Activated T-cell treated with anti-CD3 and anti-CD28 coated beads for 24 hours (primary cell): ENCODE data around the gene CCN2.
A peak's percentile ranks its signal among the peaks of the same experiment; 100 is the strongest.
"Not testable (repeated sequence)": the region's sequence is repeated elsewhere in the genome, so short reads cannot be mapped to it uniquely, and the experiment has no call there.

Source experiments
- DNase-seq: peaks from one replicate; pipeline ENCODE4 v3.0.0-alpha.2; 2020; ENCODE audit warnings: low read depth

Gene CCN2

GRCh38 chr6:131937703-131938631 is 13.2 kb downstream of the CCN2 start:
- no peak for DNase-seq

GRCh38 chr6:131937226-131937625 is 13.9 kb downstream of the CCN2 start:
- DNase-seq, result no peak

DNA sequence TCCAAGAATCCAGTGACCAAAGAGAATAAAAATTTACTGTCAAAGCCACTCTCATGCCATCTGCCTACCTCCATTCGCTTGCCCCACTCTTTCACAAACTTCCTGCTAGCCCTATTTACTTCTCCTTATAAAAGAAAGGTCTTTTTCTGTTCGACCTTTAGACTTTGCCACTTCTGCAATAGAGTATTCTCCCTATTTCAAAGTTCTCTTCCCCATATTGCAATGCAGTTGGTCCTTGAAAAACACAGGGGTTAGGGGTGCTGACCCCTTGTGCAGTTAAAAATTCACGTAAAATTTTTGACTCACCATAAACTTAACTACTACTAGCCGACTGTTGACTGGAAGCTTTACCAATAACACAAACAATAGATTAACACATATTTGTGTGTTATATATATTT is 15.0 kb downstream of the CCN2 start:
- DNase-seq, result no peak

DNA sequence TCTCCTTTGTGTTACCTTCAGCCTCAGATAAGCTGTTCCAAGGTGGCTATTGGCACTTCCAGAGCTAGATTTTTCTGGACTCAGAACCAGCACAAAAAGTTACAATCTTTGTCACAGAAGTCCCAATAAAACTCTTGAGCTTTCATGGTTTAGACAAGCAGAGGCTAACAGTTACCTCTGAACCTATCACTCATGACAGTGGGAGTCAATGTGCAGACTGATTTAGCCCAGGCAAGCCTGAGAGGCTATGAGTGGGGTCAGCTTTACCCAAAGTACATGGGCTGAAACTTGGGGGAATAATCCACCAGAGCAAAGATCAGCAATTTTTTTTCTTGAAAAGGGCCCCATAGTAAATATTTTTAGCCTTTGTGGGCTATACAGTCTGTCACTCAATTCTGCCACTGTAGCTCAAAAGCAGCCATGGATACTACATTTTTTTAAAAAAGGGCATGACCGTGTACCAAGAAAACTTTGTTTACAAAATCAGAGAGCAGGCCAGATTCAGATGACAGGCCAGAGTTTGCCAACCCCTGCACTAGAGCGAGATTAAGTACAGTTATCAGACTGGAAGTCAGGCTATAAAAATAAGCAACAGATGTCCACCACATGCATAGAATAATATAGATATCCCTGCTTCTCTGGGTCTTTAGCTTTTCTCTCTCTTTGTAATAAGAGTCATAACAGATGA is 20.0 kb downstream of the CCN2 start:
- no peak for DNase-seq

GRCh38 chr6:131929976-131930375 is 21.2 kb downstream of the CCN2 start:
- no peak for DNase-seq

GRCh38 chr6:131929264-131929663 is 21.9 kb downstream of the CCN2 start:
- DNase-seq, result no peak

DNA sequence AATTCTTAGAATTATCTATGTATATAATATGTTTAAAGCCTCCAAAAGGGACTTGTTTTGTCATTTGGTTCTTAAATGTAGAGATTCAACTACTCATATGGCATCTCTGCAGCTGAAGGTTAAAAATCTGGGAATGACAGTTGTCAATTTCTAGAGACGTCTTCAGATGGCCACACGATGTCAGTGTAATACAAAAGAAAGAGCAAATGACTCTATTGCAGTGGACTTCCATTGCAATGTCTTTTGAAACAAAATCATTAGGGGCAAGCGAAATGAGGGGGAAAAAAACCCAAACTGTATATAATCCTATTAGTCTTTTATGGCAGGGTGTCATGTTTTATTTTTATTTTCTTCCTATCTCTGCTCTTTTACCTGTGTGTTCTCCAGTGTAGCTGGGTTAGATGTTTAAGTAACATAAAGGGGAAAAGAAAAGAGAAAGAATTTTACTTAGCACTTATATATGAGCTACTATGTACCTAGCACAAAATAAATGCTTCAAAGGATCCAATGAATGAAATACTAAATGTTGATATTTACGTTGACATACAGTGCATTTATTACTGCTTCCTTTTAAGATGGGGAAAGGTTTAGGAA is 26.2 kb downstream of the CCN2 start:
- no peak for DNase-seq

DNA sequence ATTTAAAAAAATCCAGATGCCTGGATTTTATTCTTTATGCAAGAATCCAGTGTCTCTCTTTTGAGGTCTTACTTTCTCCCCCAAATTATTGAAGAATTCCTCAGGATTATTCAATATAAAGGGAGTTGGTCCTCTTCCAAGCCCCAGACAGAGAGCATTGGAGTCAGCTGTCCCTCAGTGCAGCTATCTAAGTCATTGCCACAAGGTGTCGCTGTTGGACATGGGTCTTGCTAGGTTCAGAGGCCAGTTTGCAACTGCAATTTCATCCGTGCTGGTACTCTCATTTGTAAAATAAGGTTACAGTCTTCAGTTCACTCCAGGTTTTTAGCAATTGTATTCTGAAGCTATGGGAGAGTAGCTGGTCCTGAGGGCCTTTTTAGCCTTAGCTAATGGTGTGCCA is 27.8 kb downstream of the CCN2 start:
- no peak for DNase-seq

DNA sequence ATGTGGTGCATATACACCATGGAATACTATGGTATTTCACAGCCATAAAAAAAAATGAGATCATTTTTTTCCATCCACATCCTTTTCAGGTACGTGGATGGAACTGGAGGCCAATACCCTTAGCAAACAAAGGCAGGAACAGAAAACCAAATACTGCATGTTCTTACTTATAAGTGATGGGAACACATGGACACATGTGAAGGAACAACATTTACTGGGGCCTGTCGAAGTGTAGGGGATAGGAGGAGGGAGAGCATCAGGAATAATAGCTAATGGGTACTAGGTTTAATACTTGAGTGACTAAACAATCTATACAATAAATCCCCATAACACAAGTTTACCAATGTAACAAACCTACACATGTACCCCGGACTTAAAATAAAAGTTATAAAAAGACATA is 30.5 kb downstream of the CCN2 start:
- no peak for DNase-seq

GRCh38 chr6:131918650-131919355 is 32.4 kb downstream of the CCN2 start:
- no peak for DNase-seq

DNA sequence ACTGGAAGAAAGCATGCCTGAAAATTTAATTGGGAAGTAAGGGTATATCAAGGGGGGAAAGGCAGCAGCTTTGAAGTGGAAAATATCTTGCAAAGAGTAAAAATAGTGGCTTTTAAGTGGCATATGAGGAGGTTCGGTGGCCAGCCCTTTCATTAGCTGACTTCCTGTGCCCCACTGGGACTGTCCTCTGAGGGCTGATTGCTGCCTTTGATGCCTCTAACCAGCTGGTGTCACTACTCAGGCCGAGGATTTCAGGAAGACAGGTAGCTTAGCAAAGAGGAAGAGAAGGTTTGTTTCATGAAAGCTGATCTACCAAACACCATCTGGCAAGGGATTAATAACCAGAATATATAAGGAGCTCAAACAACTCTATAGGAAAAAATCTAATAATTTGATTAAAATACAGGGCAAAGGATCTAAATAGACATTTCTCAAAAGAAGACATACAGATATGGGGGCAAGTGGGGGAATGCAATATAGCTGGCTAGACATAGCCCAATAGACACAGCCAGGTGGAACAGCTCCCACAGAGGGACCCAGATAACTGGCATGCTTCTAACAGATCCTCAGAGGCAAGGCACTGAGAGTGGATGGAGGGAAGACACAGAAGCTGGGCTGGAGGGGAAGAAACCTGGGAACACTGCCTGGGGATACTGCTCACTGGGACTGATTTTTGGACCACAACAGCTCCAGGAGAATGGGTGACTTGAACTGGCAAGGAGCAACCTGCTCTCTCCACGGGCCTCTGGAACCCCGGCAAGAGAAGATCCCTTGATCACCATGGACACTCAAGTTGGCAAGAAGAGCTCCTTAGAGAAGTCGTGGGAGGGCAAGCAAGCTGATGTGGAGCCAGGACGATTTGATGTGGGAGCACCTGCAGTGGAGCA is 33.2 kb downstream of the CCN2 start:
- DNase-seq, result no peak

DNA sequence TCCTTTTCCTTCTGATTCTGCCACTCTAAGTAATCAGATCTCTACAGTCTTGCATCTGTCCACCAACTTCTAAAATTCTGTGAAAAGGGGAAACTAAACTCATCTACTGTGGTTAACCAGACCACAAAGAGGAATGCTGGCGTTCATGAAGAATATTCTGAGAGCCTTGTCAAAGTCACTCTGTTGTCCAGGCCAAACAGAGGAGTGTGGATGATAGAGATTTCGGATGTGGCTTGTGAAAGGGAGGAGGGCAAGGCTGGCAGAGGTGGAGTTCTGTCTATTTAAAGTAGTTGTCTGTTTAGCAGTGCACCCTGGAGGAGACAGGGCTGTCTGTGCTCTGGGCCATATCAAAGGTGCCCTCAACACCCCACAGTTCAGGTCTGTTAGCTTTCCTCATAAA is 33.9 kb downstream of the CCN2 start:
- no peak for DNase-seq

DNA sequence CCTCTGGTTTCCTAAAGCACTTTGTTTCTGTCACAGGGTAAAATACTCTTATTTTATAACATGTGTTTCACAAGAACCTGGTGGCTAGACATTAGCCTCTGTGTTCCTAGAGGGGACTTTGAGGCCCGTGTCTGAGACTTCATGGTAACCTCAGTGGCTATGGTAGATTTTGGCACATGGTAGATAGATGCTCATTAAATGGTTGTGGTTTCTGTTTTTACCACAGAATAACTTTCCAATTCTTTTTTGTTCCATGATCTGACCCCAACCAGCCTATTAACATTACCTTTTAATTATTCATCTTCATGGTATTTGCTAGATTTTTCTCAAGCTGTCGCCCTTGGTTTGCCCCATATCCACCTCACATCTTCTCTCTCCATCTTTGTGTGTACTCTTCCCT is 34.3 kb downstream of the CCN2 start:
- no peak for DNase-seq

DNA sequence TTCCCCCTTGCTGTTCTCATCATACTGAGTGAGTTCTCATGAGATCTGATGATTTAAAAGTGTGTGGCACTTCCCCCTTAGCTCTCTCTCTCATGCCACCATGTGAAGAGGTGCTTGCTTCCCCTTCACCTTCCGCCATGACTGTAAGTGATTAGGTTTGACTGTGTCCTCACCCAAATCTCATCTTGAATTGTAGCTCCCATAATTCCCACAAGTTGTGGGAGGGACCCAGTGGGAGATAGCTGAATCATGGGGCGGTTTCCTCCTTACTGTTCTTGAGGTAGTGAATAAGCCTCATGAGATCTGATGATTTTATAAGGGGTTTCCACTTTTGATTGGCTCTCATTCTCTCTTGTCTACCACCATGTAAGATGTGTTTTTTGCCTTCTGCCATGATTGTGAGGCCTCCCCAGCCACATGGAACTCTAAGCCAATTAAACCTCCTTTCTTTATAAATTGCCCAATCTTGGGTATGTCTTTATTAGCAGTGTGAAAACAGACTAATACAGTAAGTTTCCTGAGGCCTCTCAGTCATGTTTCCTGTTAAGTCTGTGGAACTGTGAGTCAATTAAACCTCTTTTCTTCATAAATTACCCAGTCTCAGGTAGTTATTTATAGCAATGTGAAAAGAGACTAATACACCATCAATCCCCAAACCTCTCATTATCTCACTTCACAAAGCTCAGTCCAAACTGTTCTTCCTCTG is 34.9 kb downstream of the CCN2 start:
- DNase-seq, result not testable (repeated sequence)

DNA sequence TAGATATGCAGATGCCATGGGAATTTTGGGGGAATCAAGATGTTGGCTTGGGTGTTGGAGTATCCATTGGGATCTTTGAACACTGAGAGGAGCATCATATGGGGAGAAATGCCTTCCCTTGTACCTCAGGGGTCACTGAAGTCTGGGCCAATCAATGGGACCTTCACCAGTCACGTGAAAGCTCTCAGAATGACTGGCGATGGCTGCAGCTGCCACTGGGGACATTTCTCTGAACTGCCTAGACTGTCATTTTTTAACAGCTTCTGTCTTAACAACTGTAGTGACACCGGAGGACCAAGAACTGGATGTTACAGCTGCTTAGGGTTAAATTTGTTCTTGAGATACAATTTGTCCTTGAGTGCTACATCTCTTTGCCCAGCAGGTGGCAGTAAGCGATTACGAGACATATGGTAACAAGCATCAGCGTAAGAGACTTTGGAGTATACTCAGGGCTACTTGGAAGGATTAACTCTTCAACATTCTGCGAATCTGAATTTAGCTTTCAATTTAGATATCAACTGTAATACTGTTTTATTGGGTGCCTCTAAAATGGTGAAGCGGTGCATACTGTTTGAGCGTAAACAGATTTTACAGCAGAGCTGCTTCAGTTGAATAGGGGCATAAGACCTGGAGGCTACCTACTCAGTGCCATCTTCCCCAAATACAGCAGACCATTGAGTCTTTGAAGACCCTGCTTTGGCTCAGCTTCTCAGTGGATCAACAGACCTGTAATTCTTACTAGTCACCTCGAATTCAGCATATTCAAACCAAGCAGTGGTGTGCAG is 36.0 kb downstream of the CCN2 start:
- DNase-seq, result peak; percentile 33

GRCh38 chr6:131914234-131914633 is 36.9 kb downstream of the CCN2 start:
- no peak for DNase-seq

DNA sequence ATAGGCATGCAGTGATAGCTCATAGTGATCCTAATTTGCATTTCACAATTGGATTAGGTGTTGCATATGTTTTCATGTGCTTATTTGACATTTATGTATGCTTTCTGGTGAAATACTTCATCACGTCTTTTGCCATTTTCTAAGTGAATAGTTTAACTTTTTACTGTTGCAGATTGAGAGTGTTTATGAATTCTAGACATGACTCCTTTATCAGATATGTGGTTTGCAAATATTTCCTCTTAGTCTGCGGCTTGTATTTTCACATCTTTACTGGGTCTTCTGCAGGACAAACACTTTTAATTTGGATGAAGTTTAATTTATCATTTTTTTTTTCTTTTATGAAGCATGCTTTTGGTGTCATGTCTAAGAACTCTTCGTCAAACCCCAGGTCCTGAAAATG is 39.2 kb downstream of the CCN2 start:
- DNase-seq, result no peak

DNA sequence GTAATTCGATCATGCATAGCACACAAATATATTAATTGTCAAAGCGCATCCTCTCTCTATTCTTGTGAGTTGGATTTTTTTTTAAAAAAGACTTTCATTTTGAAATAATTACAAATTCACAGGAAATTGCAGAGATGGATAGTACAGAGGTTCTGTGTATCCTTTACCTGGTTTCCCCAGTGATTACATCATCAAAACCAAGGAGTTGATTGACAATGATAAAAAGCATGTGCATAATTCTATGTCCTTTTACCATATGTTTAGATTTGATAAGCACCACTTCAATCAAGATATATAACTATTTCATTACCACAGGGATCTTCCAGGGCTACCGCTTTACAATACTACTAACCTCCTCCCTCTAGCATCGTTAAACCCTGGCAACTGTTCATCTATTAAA is 40.2 kb downstream of the CCN2 start:
- no peak for DNase-seq

DNA sequence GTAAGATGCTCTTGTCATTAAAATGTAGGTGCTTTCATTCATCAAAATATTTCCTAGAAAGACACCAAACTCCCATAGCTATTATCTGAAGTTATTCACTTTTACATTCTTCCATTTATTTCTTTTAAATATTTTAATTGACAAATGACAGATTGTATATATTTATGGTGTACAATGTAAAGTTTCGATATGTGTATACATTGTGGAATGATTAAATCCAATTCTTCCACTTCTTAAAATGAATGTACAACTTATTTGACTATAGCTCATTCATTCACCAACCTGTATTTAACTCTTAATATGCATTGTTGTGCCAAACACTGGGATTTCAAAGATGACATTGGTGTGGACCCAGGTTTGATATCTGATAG is 41.0 kb downstream of the CCN2 start:
- DNase-seq, result no peak
